Uterus (tissue), 2 donors: Measurements from ENCODE around the gene ZFHX2.

Experiments
- POLR2A ChIP-seq, 2 donors: fragments of 450-650 bp; IDR thresholded peaks; one replicate each; pipeline ENCODE4 v1.6.1; 2016; ENCODE audit warnings: antibody characterized with exemption in 2 of 2, mild to moderate bottlenecking in 1 of 2, moderate library complexity in 1 of 2
- TF ChIP-seq, protein P1 (sequence below), 4 experiments: fragments of 200-600 bp in 2 of 4; fragments of 450-650 bp in 2 of 4; sonication (generic) in 2 of 4; IDR thresholded peaks; one replicate each; pipeline ENCODE4 v1.5.1; 2016 to 2019; ENCODE audit warnings: antibody characterized with exemption in 4 of 4, mild to moderate bottlenecking in 2 of 4, moderate library complexity in 1 of 4

DNA sequence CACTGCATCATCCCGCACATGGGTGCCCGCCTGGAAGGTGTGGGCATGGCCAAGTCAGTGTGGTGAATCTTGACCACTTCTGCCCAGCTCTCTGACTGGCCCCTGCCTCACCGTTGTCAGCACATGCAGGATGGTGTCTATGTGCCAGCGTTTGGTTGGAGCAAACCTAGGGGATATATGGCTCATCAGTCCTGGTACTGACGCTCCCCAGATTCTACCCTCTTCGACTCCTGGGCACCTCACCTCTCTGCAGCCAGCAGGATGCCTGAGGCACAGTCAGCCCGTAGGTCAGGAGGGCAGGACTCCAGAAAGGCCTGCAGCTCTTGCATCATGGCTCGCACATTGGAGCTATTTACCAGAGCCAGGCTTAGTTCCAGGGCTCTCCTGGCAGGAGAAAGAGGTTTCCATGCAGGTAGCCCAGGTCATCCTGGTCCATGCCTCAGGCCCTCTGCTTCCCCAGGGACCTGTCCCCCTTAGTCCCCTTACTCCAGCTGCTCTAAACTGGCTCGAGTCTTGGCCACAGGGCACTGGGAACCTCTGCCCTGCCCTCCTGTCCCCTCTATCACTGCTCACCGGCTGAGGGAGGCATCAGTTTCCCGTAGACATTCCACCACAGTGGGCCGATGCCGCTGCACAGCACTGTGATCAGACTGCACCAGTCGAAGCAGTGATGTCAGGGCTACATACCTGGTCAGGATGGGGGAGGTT is 12.1 kb upstream of the ZFHX2 start:
- TF ChIP-seq, protein P1, sequence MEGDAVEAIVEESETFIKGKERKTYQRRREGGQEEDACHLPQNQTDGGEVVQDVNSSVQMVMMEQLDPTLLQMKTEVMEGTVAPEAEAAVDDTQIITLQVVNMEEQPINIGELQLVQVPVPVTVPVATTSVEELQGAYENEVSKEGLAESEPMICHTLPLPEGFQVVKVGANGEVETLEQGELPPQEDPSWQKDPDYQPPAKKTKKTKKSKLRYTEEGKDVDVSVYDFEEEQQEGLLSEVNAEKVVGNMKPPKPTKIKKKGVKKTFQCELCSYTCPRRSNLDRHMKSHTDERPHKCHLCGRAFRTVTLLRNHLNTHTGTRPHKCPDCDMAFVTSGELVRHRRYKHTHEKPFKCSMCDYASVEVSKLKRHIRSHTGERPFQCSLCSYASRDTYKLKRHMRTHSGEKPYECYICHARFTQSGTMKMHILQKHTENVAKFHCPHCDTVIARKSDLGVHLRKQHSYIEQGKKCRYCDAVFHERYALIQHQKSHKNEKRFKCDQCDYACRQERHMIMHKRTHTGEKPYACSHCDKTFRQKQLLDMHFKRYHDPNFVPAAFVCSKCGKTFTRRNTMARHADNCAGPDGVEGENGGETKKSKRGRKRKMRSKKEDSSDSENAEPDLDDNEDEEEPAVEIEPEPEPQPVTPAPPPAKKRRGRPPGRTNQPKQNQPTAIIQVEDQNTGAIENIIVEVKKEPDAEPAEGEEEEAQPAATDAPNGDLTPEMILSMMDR (IDR thresholded peaks at IDR 0.05) = no peak
- no peak for TF ChIP-seq POLR2A (IDR thresholded peaks at IDR 0.05)
